ENCODE results near the gene HAPSTR1. TPM values are rescaled to one million over a fixed set of nuclear protein-coding genes. Genes with fewer than 3 reads are reported as not detected.

HAPSTR1 gene
- total and polyA plus RNA-seq, 4 donors, result 6.5 to 46.5 (median 17.7) TPM

- TF ChIP-seq CTCF (IDR thresholded peaks at IDR 0.05; ENCODE audit: low read depth, low read length, missing input control) (no peak), EGR1 (IDR thresholded peaks at IDR 0.05; ENCODE audit: low read depth in 2 of 2) (no peak), FOXA1 (IDR thresholded peaks at IDR 0.05) (no peak), HNF4G (IDR thresholded peaks at IDR 0.05) (no peak)
- Histone ChIP-seq H3K4me1 (ENCODE audit: control insufficient read depth in 4 of 4, insufficient read depth in 4 of 4, low read length in 3 of 4) (peaks cover 15 to 76% (median 37%) of the 10 kb centered on the region in 4 donors), H3K9me3 (ENCODE audit: control insufficient read depth in 4 of 4, low read length in 3 of 4) (no peaks in the 10 kb centered on the region), H3K27ac (ENCODE audit: low read depth in 1 of 2, low read length in 2 of 2) (no peak overlapping the region), H3K27me3 (ENCODE audit: control insufficient read depth in 4 of 4, insufficient read depth in 4 of 4, low read length in 3 of 4) (no peaks in the 10 kb centered on the region), H3K9ac (ENCODE audit: low read depth in 1 of 2, low read length in 2 of 2) (no peak overlapping the region), H3K4me3 (ENCODE audit: low read depth in 1 of 3, low read length in 3 of 3) (no peak overlapping the region), H3K36me3 (ENCODE audit: control insufficient read depth in 4 of 4, insufficient read depth in 3 of 4, low read depth in 1 of 4, low read length in 3 of 4) (peaks cover 20 to 43% (median 31%) of the 10 kb centered on the region in 4 donors)
- WGBS, result 80% methylated on average over 3 of the region's 3 CpGs
- no peak for DNase-seq (ENCODE audit: low spot score)
Observed at GRCh38 chr16:9103546-9103945, 12.1 kb downstream of the HAPSTR1 start.

GRCh38 chr16:9105189-9105588, 13.7 kb downstream of the HAPSTR1 start:
- Histone ChIP-seq H3K27me3 (ENCODE audit: control insufficient read depth in 4 of 4, insufficient read depth in 4 of 4, low read length in 3 of 4) (no peaks in the 10 kb centered on the region), H3K9me3 (ENCODE audit: control insufficient read depth in 4 of 4, low read length in 3 of 4) (no peaks in the 10 kb centered on the region), H3K36me3 (ENCODE audit: control insufficient read depth in 4 of 4, insufficient read depth in 3 of 4, low read depth in 1 of 4, low read length in 3 of 4) (peaks cover 20 to 44% (median 32%) of the 10 kb centered on the region in 4 donors), H3K9ac (ENCODE audit: low read depth in 1 of 2, low read length in 2 of 2) (no peak overlapping the region), H3K27ac (ENCODE audit: low read depth in 1 of 2, low read length in 2 of 2) (no peak overlapping the region), H3K4me3 (ENCODE audit: low read depth in 1 of 3, low read length in 3 of 3) (no peak overlapping the region), H3K4me1 (ENCODE audit: control insufficient read depth in 4 of 4, insufficient read depth in 4 of 4, low read length in 3 of 4) (peaks cover 15 to 74% (median 31%) of the 10 kb centered on the region in 4 donors)
- TF ChIP-seq NR2F2 (IDR thresholded peaks at IDR 0.05) (no peak), YY1 (IDR thresholded peaks at IDR 0.05) (no peak), FOXA1 (IDR thresholded peaks at IDR 0.05) (no peak), ATF3 (IDR thresholded peaks at IDR 0.05) (no peak), CTCF (IDR thresholded peaks at IDR 0.05; ENCODE audit: low read depth, low read length, missing input control) (no peak), HNF4G (IDR thresholded peaks at IDR 0.05) (no peak), JUND (IDR thresholded peaks at IDR 0.05) (no peak), SP1 (IDR thresholded peaks at IDR 0.05) (no peak), FOXA2 (IDR thresholded peaks at IDR 0.05) (no peak), GABPA (IDR thresholded peaks at IDR 0.05 in 1 of 2, conservative IDR thresholded peaks at IDR 0.05 in 1 of 2) (no peak), REST (IDR thresholded peaks at IDR 0.05) (no peak), TAF1 (conservative IDR thresholded peaks at IDR 0.05) (no peak), MAX (IDR thresholded peaks at IDR 0.05) (no peak), HNF4A (conservative IDR thresholded peaks at IDR 0.05) (no peak), RXRA (IDR thresholded peaks at IDR 0.05) (no peak), EGR1 (IDR thresholded peaks at IDR 0.05; ENCODE audit: low read depth in 2 of 2) (no peak), RAD21 (IDR thresholded peaks at IDR 0.05) (no peak), ZBTB33 (IDR thresholded peaks at IDR 0.05) (no peak)
- no peak for DNase-seq (ENCODE audit: low spot score)

Data from liver (tissue), 9 donors.